Spleen (tissue), 11 donors: Measurements from ENCODE around the gene EIF4A3. TPM values are rescaled to one million over a fixed set of nuclear protein-coding genes. Genes with fewer than 3 reads are reported as not detected.

Experiments
- DNase-seq: peaks from one replicate; pipeline ENCODE4 v3.0.0-alpha.2; 2020
- H3K27ac ChIP-seq, 8 donors: fragments of 200-600 bp; sonication (generic) in 7 of 8; 1 replicate in 4 of 8; 2 replicates in 4 of 8; pipeline versions ENCODE4 v1.5.0 to v1.8.0; 2016 to 2021; ENCODE audit warnings: inconsistent platforms in 4 of 8, mild to moderate bottlenecking in 4 of 8, moderate library complexity in 1 of 8
- H3K27me3 ChIP-seq, 7 donors: fragments of 200-600 bp; sonication (generic) in 6 of 7; replicated peaks in 1 of 7; 1 replicate in 4 of 7; 2 replicates in 3 of 7; pipeline versions ENCODE4 v1.5.0 to v1.8.0; 2016 to 2021; ENCODE audit warnings: inconsistent platforms in 3 of 7, mild to moderate bottlenecking in 1 of 7
- H3K36me3 ChIP-seq, 6 donors: fragments of 200-600 bp; sonication (generic) in 5 of 6; 1 replicate in 4 of 6; 2 replicates in 2 of 6; pipeline versions ENCODE4 v1.5.0 to v1.8.0; 2016 to 2021; ENCODE audit warnings: inconsistent platforms in 2 of 6
- H3K4me1 ChIP-seq, 6 donors: fragments of 200-600 bp; sonication (generic) in 5 of 6; 1 replicate in 3 of 6; 2 replicates in 3 of 6; pipeline versions ENCODE4 v1.5.0 to v1.8.0; 2016 to 2021; ENCODE audit warnings: inconsistent platforms in 3 of 6
- H3K4me3 ChIP-seq, 8 donors: fragments of 200-600 bp; sonication (generic) in 7 of 8; 1 replicate in 4 of 8; 2 replicates in 4 of 8; pipeline versions ENCODE4 v1.5.0 to v1.8.0; 2016 to 2021; ENCODE audit warnings: inconsistent platforms in 4 of 8, mild to moderate bottlenecking in 4 of 8, moderate library complexity in 2 of 8
- H3K9me3 ChIP-seq, 8 donors: fragments of 200-600 bp; sonication (generic) in 7 of 8; 1 replicate in 4 of 8; 2 replicates in 4 of 8; pipeline versions ENCODE4 v1.5.0 to v1.8.0; 2016 to 2021; ENCODE audit warnings: inconsistent platforms in 4 of 8
- CTCF ChIP-seq, 11 experiments: fragments of 200-600 bp in 7 of 11; fragments of 450-650 bp in 4 of 11; sonication (generic) in 4 of 11; IDR thresholded peaks in 8 of 11; conservative IDR thresholded peaks in 3 of 11; 1 replicate in 7 of 11; 2 replicates in 4 of 11; pipeline versions ENCODE4 v1.4.0 to v1.8.0; 2016 to 2021; ENCODE audit warnings: antibody characterized with exemption in 11 of 11, inconsistent platforms in 4 of 11, mild to moderate bottlenecking in 1 of 11
- POLR2A ChIP-seq, 3 donors: fragments of 450-650 bp; IDR thresholded peaks; one replicate each; pipeline ENCODE4 v1.5.1; 2017; ENCODE audit warnings: antibody characterized with exemption in 3 of 3, mild to moderate bottlenecking in 1 of 3
- POLR2AphosphoS5 ChIP-seq, 3 donors: sonication (generic); formaldehyde crosslinking; IDR thresholded peaks; one replicate each; pipeline ENCODE4 v1.5.1; 2017; ENCODE audit warnings: antibody characterized with exemption in 3 of 3
- WGBS, 5 donors: extraction: QIAGEN DNeasy Blood & Tissue Kit in 3 of 5; methylation state at CpG; one replicate each; pipeline versions ENCODE4 v1.1.5 to v1.1.7; 2013 to 2018; 5-methylcytosine and 5-hydroxymethylcytosine counted together
- intact Hi-C: fragments of 100-400 bp; cut with DNase I; formaldehyde crosslinking; loops from one replicate; pipeline ENCODE4 v1.15.0; 2023; ENCODE audit warnings: low total_unique reads
- microRNA-seq, 3 donors: library from miRNA; unstranded; fragments of <30 nt; microRNA quantifications; one replicate each; pipeline versions ENCODE4 to v1.1.0, GENCODE V29; 2019 to 2020
- polyA plus RNA-seq, 3 donors: library from polyadenylated mRNA; stranded (reverse); fragments of 200-250 nt; gene quantifications; one replicate each; pipeline ENCODE4 v1.2.1, GENCODE V29; 2013
- small RNA-seq, 4 donors: library from RNA; depleted of rRNA; stranded (forward); fragments of <200 nt; gene quantifications; one replicate each; pipeline ENCODE3, GENCODE V24; 2016
- total RNA-seq, 7 donors: library from RNA; depleted of rRNA in 3 of 7; stranded (reverse); fragments of >200 nt in 3 of 7; fragmentation: NEBNext Ultra II Directional in 4 of 7; extraction: Animal tissue kit (Norgen Biotek cat#: 25700) in 4 of 7; gene quantifications; one replicate each; pipeline versions ENCODE4 v1.1.0 to v1.2.1, GENCODE V29; 2016 to 2021
- donor health status: healthy with polysubstance abuse.
- donor health status: DM: no; HTN: no; CAD: no; lungs with moderate emphysema.
- donor health status: DM: no; HTN: no; CAD: no.
- donor health status: Bipolar disorder and iron deficiency.
- donor health status: healthy.
- donor health status: DM: no; HTN: no; CAD: no.
- donor health status: DM: yes; HTN: yes; CAD: no.

The EIF4A3 gene
- total and polyA plus RNA-seq, 10 donors: 37.3 to 79.5 (median 63.6) TPM

- Histone ChIP-seq H3K4me1 (peaks cover 0 to 11% (median 6%) of the 10 kb centered on the region in 6 donors), H3K27me3 (peaks cover 0 to 21% (median 0%) of the 10 kb centered on the region in 7 donors), H3K9me3 (no peaks in the 10 kb centered on the region), H3K4me3 (no peak overlapping the region), H3K36me3 (no peaks in the 10 kb centered on the region), H3K27ac (no peak overlapping the region)
- 78 to 93% (median 85%) methylated on average over 6 to 11 of the region's 11 CpGs for WGBS, 5 donors
- no peak for DNase-seq
- intact Hi-C loops: no loop called here
- no peak for TF ChIP-seq POLR2AphosphoS5 (IDR thresholded peaks at IDR 0.05)
- TF ChIP-seq CTCF (IDR thresholded peaks at IDR 0.05 in 8 of 11, conservative IDR thresholded peaks at IDR 0.05 in 3 of 11): no peak
These were observed 60.3 kb downstream of the EIF4A3 start for GRCh38 chr17:80086616-80087015.

GRCh38 chr17:80086081-80086480 is 60.8 kb downstream of the EIF4A3 start:
- Histone ChIP-seq H3K9me3 (no peaks in the 10 kb centered on the region), H3K4me1 (peaks cover 0 to 10% (median 6%) of the 10 kb centered on the region in 6 donors)

GRCh38 chr17:80084773-80085172 is 62.2 kb downstream of the EIF4A3 start:
- TF ChIP-seq POLR2A (IDR thresholded peaks at IDR 0.05): no peak
- WGBS, 5 donors: 74 to 84% (median 82%) methylated on average over 15 of the region's 15 CpGs
- Histone ChIP-seq H3K9me3 (no peaks in the 10 kb centered on the region), H3K27me3 (peaks cover 0 to 21% (median 0%) of the 10 kb centered on the region in 7 donors), H3K4me3 (no peak overlapping the region), H3K36me3 (no peaks in the 10 kb centered on the region), H3K4me1 (peaks cover 0 to 10% (median 6%) of the 10 kb centered on the region in 6 donors), H3K27ac (no peak overlapping the region)
- intact Hi-C loops: no loop called here
- DNase-seq: no peak

More at GRCh38 chr17:80086081-80086480, 60.8 kb downstream of the EIF4A3 start:
- Histone ChIP-seq H3K36me3 (no peaks in the 10 kb centered on the region), H3K4me3 (no peak overlapping the region), H3K27me3 (peaks cover 0 to 21% (median 0%) of the 10 kb centered on the region in 7 donors), H3K27ac (no peak overlapping the region)
- TF ChIP-seq POLR2AphosphoS5 (IDR thresholded peaks at IDR 0.05) (no peak), POLR2A (IDR thresholded peaks at IDR 0.05) (no peak), CTCF (IDR thresholded peaks at IDR 0.05 in 8 of 11, conservative IDR thresholded peaks at IDR 0.05 in 3 of 11) (no peak)
- 82 to 91% (median 84%) methylated on average over 17 of the region's 17 CpGs for WGBS, 5 donors
- intact Hi-C loops: no loop called here
- DNase-seq: no peak

Small RNA genes within 50 kb of the gene (microRNA-seq; reads per million reads assigned to microRNA genes)
- gene MIR1268B: 0 reads per million in 3 donors

Small RNA genes within 50 kb of the gene (small RNA-seq; reads per million reads assigned to genes)
- gene AC087741.2 (0 reads per million in 4 donors), gene MIR1268B (0 reads per million in 4 donors)

Other genes starting within 250 kb of the EIF4A3 start
- 10 to 100 TPM in 6 of 7 donors, 1 to 10 TPM in 1; 5.6 to 33.6 (median 25.5) TPM for gene TBC1D16, start 111.3 kb downstream of the EIF4A3 start, total RNA-seq
- gene TBC1D16, start 111.3 kb downstream of the EIF4A3 start, polyA plus RNA-seq: 1 to 10 TPM; 1.3 to 5.4 (median 3.0) TPM
- gene CCDC40, start 110.5 kb downstream of the EIF4A3 start, total RNA-seq: 1 to 10 TPM; 1.2 to 8.3 (median 3.8) TPM
- under 1 TPM; 0.30 to 0.70 (median 0.64) TPM for gene CCDC40, start 110.5 kb downstream of the EIF4A3 start, polyA plus RNA-seq
- 100 to 1,000 TPM in 5 of 7 donors, 10 to 100 TPM in 2; 53.6 to 166 (median 133) TPM for gene GAA, start 45.5 kb downstream of the EIF4A3 start, total RNA-seq
- 10 to 100 TPM; 22.7 to 53.8 (median 34.3) TPM for gene GAA, start 45.5 kb downstream of the EIF4A3 start, polyA plus RNA-seq
- 1 to 10 TPM in 6 of 7 donors, under 1 TPM in 1; 0.68 to 4.8 (median 1.3) TPM for gene CARD14, start 22.9 kb upstream of the EIF4A3 start, total RNA-seq
- 1 to 10 TPM in 2 of 3 donors, under 1 TPM in 1; 0.63 to 2.4 (median 1.4) TPM for gene CARD14, start 22.9 kb upstream of the EIF4A3 start, polyA plus RNA-seq
- 100 to 1,000 TPM in 3 of 7 donors, 10 to 100 TPM in 4; 85.9 to 137 (median 95.1) TPM for gene SGSH, start 73.2 kb upstream of the EIF4A3 start, total RNA-seq
- gene SGSH, start 73.2 kb upstream of the EIF4A3 start, polyA plus RNA-seq: 10 to 100 TPM; 23.6 to 63.4 (median 51.9) TPM
- gene SLC26A11, start 73.3 kb upstream of the EIF4A3 start, total RNA-seq: 10 to 100 TPM; 22.8 to 39.7 (median 33.9) TPM
- 10 to 100 TPM in 1 of 3 donors, 1 to 10 TPM in 2; 6.8 to 22.4 (median 8.2) TPM for gene SLC26A11, start 73.3 kb upstream of the EIF4A3 start, polyA plus RNA-seq
- gene RNF213, start 113.7 kb upstream of the EIF4A3 start, total RNA-seq: 100 to 1,000 TPM; 303 to 481 (median 353) TPM
- gene RNF213, start 113.7 kb upstream of the EIF4A3 start, polyA plus RNA-seq: 10 to 100 TPM; 36.7 to 78.7 (median 57.0) TPM